Measurements from ENCODE around the gene PRKAG2. TPM values are rescaled to one million over a fixed set of nuclear protein-coding genes. Genes with fewer than 3 reads are reported as not detected.
A peak's percentile ranks its signal among the peaks of the same experiment; 100 is the strongest.

PRKAG2 gene
- total RNA-seq, 1 experiment from 2014 or later: 10.9 TPM

DNA sequence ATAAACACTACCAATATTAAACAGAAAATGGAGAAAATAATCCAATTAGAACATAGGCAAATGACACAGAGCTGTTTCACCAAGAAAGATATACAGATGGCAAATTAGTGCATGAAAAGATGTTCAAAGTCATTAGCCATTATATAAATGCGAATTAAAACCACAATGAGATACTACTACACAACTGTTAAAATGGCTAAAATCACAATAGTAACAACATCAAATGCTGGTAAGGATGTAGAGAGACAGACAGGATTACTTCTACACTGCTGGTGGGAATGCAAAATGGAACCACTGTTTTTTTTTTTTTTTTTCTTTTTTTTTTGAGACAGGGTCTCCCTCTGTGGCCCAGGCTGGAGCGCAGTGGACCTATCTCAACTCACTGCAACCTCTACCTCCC is 242.3 kb downstream of the PRKAG2 start:
- no peak for DNase-seq
- H3K4me1 ChIP-seq: peaks cover 6% of the 10 kb centered on the region
- no peaks in the 10 kb centered on the region for H3K27me3 ChIP-seq

GRCh38 chr7:151633516-151633812 is 243.5 kb downstream of the PRKAG2 start:
- Histone ChIP-seq H3K27me3 (no peaks in the 10 kb centered on the region), H3K9me3 (replicated peaks) (peaks cover 5% of the 10 kb centered on the region; the same call in 1 of the 2 replicates)
- DNase-seq: no peak

More for the DNA sequence above, 242.3 kb downstream of the PRKAG2 start:
- Histone ChIP-seq H3K36me3 (no peaks in the 10 kb centered on the region), H3K4me3 (no peak overlapping the region), H3K9me3 (replicated peaks) (peaks cover 5% of the 10 kb centered on the region; the same call in 1 of the 2 replicates), H3K27ac (no peak overlapping the region)

DNA sequence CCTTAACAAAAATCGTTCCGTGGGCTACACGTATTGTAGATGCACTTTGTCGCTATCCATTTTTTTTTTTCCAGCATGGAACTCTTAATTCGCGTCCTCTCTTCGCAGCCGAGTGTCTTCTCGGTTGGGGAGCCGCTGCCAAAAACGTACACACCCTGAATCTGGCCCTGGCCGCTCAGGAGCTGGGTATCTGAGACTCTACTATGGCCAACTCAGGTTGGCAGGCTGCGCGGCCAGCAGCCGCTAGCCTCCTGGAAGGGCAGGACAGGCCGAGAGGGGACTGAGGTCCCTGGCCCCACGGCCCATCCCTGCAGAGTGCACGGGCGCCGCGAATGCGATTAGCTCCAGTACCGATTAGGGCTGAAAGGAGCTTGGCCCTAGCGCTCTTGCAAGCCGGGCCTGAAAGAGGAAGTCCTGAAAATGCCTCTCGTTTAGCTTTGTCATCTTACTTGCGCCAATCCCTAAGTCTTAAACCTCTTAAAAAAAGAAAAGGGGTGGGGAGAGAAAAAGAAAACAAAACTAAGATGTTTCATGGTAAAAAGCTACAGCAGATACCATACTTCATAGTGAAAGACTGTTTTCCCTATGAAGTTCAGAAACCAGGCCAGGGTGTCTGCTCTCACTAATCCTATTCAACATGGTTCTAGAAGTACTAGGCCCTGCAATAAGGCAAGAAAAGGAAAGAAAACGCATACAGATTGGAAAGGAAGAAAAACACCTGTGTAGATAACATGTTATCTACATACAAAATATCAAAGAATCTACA is 244.0 kb downstream of the PRKAG2 start:
- Histone ChIP-seq H3K4me1 (peaks cover 6% of the 10 kb centered on the region), H3K36me3 (no peaks in the 10 kb centered on the region), H3K27ac (no peak overlapping the region)

More at GRCh38 chr7:151633516-151633812, 243.5 kb downstream of the PRKAG2 start:
- H3K36me3 ChIP-seq: no peaks in the 10 kb centered on the region
- no peak overlapping the region for H3K4me3 ChIP-seq
- peaks cover 6% of the 10 kb centered on the region for H3K4me1 ChIP-seq
- no peak overlapping the region for H3K27ac ChIP-seq

DNA sequence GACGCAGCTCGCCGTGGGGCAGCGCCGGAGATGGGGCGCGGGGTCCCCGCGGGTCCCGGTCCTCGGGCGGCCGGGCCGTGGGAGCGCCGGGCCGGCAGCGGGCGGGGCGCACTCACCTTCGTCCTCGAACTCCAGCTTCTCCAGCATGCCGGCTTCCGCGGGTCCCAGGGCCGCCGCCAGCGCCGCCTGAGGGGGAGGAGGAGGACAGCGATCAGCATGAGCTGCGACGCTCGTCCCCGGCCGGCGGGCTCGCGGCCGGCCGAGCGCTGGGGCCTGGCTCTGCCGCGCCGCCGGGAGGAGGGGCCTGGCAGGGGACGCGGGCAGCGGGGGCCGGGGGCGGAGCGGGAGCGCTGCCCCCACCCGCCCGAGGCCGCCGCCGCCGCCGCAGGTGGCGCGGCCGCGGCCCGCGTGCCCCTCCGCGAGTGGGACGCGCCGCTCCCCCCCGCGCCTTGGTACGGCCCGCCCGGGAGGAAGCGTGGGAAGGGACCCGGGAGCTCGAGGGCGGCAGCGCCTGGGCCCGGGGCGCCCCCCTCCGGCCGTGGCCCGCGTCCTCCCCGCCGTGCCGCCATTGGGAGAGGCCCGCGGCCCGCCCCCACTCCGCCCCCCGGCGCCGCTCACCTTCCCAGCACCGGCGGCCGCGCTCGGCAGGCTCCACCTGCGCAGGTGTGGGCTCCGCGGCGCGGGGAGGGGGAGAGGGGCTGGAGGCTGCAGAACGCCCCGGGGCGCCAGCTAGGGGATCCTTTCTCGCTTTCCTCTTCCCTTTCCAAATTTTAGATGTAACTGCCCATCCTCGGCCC is 244.8 kb downstream of the PRKAG2 start:
- Histone ChIP-seq H3K4me1 (peaks cover 6% of the 10 kb centered on the region), H3K9me3 (replicated peaks) (peaks cover 5% of the 10 kb centered on the region; the same call in 1 of the 2 replicates), H3K4me3 (peak overlapping the region; percentile 66), H3K36me3 (no peaks in the 10 kb centered on the region), H3K27ac (no peak overlapping the region), H3K27me3 (no peaks in the 10 kb centered on the region)
- DNase-seq: peak; percentile 82 to 83

More for the DNA sequence above, 244.0 kb downstream of the PRKAG2 start:
- peak overlapping the region; percentile 66; the same call in 1 of the 2 replicates for H3K4me3 ChIP-seq
- DNase-seq: no peak
- no peaks in the 10 kb centered on the region for H3K27me3 ChIP-seq
- H3K9me3 ChIP-seq (replicated peaks): peaks cover 5% of the 10 kb centered on the region; the same call in 1 of the 2 replicates

- Histone ChIP-seq H3K36me3 (0 out of 2 replicates have a peak, but pooled peaks cover 2% of the 10 kb centered on the region), H3K9me3 (replicated peaks) (peaks cover 5% of the 10 kb centered on the region; the same call in 1 of the 2 replicates), H3K27ac (no peak overlapping the region), H3K4me1 (peaks cover 9% of the 10 kb centered on the region), H3K4me3 (peak overlapping the region; percentile 66), H3K27me3 (no peaks in the 10 kb centered on the region)
- peak; percentile 34 to 55 for DNase-seq
Measured at GRCh38 chr7:151631570-151631952, 245.4 kb downstream of the PRKAG2 start.

GRCh38 chr7:151630851-151631569 is 245.9 kb downstream of the PRKAG2 start:
- 0 out of 2 replicates have a peak, but pooled peaks cover 2% of the 10 kb centered on the region for H3K36me3 ChIP-seq
- DNase-seq: peak in 1 of 2 experiments; percentile 19
- no peak overlapping the region for H3K27ac ChIP-seq
- H3K4me1 ChIP-seq: peaks cover 9% of the 10 kb centered on the region
- peaks cover 5% of the 10 kb centered on the region; the same call in 1 of the 2 replicates for H3K9me3 ChIP-seq (replicated peaks)
- no peaks in the 10 kb centered on the region for H3K27me3 ChIP-seq
- peak overlapping the region; percentile 66 for H3K4me3 ChIP-seq

DNA sequence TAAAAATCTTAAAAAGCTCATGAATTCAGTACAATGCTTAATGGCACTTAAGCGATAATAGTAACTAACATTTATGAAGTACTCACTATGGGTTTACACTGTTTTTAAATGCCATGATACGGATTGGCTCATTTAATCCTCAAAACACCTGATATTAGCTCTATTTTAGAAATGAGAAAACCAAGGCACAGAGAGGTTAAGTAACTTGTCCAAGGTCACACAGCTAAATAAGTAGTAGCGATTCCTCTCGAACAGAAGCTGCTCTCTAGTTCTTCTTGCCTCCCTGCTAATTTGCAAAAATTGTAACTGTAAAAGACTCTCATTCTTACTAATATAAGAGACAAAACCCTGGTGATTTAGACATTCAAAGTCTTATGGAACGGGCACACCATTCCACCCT is 246.6 kb downstream of the PRKAG2 start:
- H3K9me3 ChIP-seq (replicated peaks): peaks cover 5% of the 10 kb centered on the region; the same call in 1 of the 2 replicates
- peak overlapping the region; percentile 66 for H3K4me3 ChIP-seq
- H3K27me3 ChIP-seq: no peaks in the 10 kb centered on the region
- DNase-seq: no peak
- 0 out of 2 replicates have a peak, but pooled peaks cover 2% of the 10 kb centered on the region for H3K36me3 ChIP-seq
- H3K27ac ChIP-seq: no peak overlapping the region
- H3K4me1 ChIP-seq: peaks cover 9% of the 10 kb centered on the region

DNA sequence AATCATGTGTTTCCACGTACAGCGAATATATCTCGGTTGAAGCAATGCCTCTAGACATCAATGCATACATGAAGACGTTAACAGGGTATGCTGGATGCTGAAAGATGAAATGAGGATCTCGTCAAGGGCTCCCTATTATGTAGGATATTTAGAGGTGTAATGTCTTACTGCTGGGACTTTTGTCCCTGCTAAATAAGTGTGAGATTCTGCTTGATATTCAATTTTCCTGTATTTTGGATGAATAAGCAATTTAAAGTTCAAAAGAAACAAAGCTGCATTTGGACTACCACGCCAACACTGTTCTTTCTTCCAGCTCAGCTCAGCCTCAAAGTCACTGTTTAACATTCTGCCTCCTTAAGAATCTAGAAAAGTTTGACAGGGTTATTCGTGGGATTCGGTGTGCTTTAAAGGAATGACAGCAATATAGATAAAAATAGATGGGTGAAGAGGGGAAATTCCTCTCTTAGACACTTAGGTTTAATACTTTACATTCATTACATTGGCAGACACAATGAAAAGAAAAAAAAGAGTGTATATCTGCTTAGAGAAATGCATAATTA is 247.1 kb downstream of the PRKAG2 start:
- H3K36me3 ChIP-seq: 0 out of 2 replicates have a peak, but pooled peaks cover 2% of the 10 kb centered on the region
- no peak for DNase-seq
- H3K4me1 ChIP-seq: peaks cover 11% of the 10 kb centered on the region

DNA sequence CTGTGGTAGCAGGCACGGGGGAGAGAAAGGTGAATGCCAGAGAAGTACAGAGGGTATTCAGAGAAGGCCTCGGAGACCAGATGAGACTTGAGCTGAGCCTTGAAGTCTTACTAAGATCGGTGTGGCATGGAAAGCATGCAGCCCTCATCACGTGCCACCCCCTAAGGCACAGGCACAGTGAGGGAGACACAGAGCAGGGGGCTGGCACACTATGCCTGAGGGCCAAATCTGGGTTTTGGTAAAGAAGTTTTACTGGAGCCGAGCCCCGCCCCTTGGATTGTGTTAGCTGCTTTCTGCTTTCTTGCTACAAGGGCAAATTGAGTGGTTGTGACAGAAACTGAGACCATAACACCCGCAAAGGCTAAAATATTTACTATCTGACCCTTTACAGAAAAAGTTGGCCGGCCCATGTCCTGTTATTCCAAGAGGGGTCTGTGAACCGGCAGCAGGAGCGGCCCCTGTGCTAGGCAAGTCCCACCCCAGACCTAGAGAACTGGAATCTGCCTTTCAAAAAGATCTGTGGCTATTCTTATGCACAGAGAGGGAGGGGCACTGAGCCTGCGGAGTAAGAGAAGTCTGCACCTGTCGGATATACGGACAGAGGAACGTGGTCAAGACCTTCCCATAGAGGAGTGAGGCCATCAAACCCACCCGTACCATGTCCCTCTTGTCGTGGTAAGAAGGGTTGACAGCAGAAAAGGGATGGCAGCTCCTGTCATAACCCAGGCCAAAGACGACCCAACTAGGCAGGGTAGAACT is 247.9 kb downstream of the PRKAG2 start:
- Histone ChIP-seq H3K27me3 (no peaks in the 10 kb centered on the region), H3K9me3 (replicated peaks) (peaks cover 5% of the 10 kb centered on the region; the same call in 1 of the 2 replicates), H3K4me3 (no peak overlapping the region), H3K4me1 (peaks cover 11% of the 10 kb centered on the region), H3K36me3 (0 out of 2 replicates have a peak, but pooled peaks cover 2% of the 10 kb centered on the region), H3K27ac (no peak overlapping the region)
- no peak for DNase-seq

More for the DNA sequence above, 247.1 kb downstream of the PRKAG2 start:
- Histone ChIP-seq H3K9me3 (replicated peaks) (peaks cover 5% of the 10 kb centered on the region; the same call in 1 of the 2 replicates), H3K4me3 (no peak overlapping the region), H3K27ac (no peak overlapping the region), H3K27me3 (no peaks in the 10 kb centered on the region)

DNA sequence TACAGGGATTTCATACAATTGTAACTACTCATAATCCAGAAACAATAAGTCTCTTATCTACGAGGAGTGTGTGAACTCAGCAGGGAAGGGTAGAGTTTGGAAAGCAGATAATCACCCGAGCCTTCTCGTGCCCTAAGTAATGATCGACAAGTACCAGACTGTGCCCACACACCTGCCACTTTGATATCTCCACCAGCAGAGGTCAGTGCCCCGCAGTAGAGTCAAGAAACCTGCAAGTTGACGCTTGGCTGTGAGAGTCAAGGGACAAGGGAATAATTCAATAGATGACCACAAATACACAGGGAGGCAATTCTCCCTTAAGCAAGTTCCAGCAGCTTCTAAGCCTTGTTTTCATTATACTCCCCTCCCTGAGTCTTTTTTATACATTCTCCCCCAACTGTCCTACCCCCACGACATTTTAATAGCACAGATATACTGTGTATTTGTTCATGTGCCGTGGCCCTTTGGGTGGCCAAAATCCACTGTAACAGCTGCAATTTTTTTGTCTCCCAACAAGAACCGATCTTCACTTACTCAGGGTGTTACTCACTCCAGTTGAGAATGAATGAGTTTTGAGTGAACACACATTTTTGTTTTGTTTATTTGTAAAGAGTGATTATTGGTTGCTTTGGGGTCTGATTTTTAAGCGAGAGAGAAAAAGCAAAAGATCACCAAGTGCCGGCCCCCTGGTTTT is 250.3 kb downstream of the PRKAG2 start:
- H3K36me3 ChIP-seq: peaks cover 2% of the 10 kb centered on the region; the same call in 1 of the 2 replicates
- no peaks in the 10 kb centered on the region for H3K9me3 ChIP-seq (replicated peaks)
- peak; percentile 42 to 56 for DNase-seq
- H3K27me3 ChIP-seq: no peaks in the 10 kb centered on the region
- H3K4me3 ChIP-seq: no peak overlapping the region
- H3K4me1 ChIP-seq: peaks cover 11% of the 10 kb centered on the region
- no peak overlapping the region for H3K27ac ChIP-seq

GRCh38 chr7:151625606-151626005 is 251.3 kb downstream of the PRKAG2 start:
- Histone ChIP-seq H3K27ac (no peak overlapping the region), H3K27me3 (no peaks in the 10 kb centered on the region), H3K9me3 (replicated peaks) (no peaks in the 10 kb centered on the region), H3K4me1 (peaks cover 7% of the 10 kb centered on the region), H3K36me3 (peaks cover 2% of the 10 kb centered on the region; the same call in 1 of the 2 replicates), H3K4me3 (no peak overlapping the region)
- no peak for DNase-seq

DNA sequence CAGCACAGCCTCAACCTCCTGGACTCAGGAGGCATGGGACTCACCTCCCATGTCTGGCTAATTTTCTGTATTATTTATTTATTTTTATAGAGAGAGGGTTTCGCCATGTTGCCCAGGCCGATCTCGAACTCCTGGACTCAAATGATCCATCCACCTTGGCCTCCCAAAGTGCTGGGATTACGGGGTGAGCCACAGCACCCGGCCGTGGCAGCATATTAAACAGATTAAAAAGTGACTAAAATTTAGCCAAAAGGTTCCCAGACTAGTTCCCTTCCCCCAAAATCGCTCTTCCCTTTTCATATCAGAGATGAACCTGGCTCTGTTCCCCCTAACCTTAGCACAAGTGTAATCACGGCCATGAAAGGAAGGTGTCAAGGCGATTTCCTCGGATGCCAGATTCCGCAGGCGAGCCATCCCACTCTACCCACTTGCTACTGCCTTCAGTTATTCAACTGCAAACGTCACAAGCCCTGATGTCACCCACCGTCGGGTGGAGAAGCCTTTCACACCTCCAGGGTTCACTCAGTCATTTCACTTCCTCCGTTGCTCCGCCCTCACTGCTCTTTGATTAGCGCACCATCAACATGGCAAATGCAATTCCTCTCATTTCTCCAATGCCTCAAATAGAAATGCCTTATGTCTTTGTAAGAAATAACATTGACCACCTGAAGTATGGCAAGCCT is 252.5 kb downstream of the PRKAG2 start:
- no peaks in the 10 kb centered on the region for H3K27me3 ChIP-seq
- H3K27ac ChIP-seq: no peak overlapping the region
- H3K36me3 ChIP-seq: peaks cover 6% of the 10 kb centered on the region
- H3K9me3 ChIP-seq (replicated peaks): no peaks in the 10 kb centered on the region
- no peak for DNase-seq
- H3K4me3 ChIP-seq: no peak overlapping the region
- H3K4me1 ChIP-seq: peaks cover 5% of the 10 kb centered on the region

GRCh38 chr7:151623766-151624165 is 253.1 kb downstream of the PRKAG2 start:
- H3K9me3 ChIP-seq (replicated peaks): no peaks in the 10 kb centered on the region
- peaks cover 6% of the 10 kb centered on the region for H3K36me3 ChIP-seq
- DNase-seq: no peak
- H3K27ac ChIP-seq: no peak overlapping the region
- H3K27me3 ChIP-seq: no peaks in the 10 kb centered on the region
- H3K4me1 ChIP-seq: peaks cover 5% of the 10 kb centered on the region
- H3K4me3 ChIP-seq: no peak overlapping the region

All from SJCRH30 (cell line).